HCT116 (cell line): ENCODE results near the gene MAGEB2. TPM values are rescaled to one million over a fixed set of nuclear protein-coding genes. Genes with fewer than 3 reads are reported as not detected.
A peak's percentile ranks its signal among the peaks of the same experiment; 100 is the strongest.

ENCODE experiments used
- ATAC-seq: fragments of 200-7000 bp; cut with Tn5 transposase; 2 replicates; pipeline ENCODE4 v1.9.1; 2020; ENCODE audit warnings: mild to moderate bottlenecking, moderate library complexity
- BruUV-seq: library from RNA; stranded (reverse); fragments of 400-500 nt; replicated peaks from 2 replicates; lab custom pipeline; 2021; lab: Mats Ljungman, UMichigan
- CTCF ChIA-PET: fragments of 300-600 bp; sonication (Branson Sonifier 250); formaldehyde crosslinking; loops from one replicate; lab custom pipeline; 2021; ENCODE audit warnings: antibody characterized with exemption; lab: Charles Lee
- POLR2A ChIA-PET: fragments of 300-600, 350-600 bp; sonication (Branson Sonifier 250); formaldehyde crosslinking; loops from one replicate; lab custom pipeline; 2021; ENCODE audit warnings: antibody characterized with exemption; lab: Charles Lee
- RAD21 ChIA-PET, 2 experiments: fragments of 300-600 bp; sonication (Branson Sonifier 250); formaldehyde crosslinking; loops; one replicate each; lab custom pipeline; 2023; ENCODE audit warnings: low total read pairs in 2 of 2; ENCODE audit not compliant: uncharacterized antibody in 2 of 2, unreplicated experiment in 2 of 2, low non-redundant PET in 1 of 2; lab: Charles Lee
- DNase-seq: peaks from one replicate; pipeline ENCODE4 v3.0.0-alpha.2; 2010; ENCODE audit warnings: low read depth, low spot score
- H2AFZ ChIP-seq: fragments of 200-600 bp; shearing (Covaris generic), sonication (generic); 2 replicates; pipeline ENCODE4 v1.6.1; 2017; ENCODE audit warnings: low read depth, mixed run types, mixed read lengths, antibody characterized with exemption, low read length; ENCODE audit not compliant: poor library complexity, severe bottlenecking
- H3K27ac ChIP-seq: 2 replicates; pipeline ENCODE4 v1.5.1; 2012; ENCODE audit warnings: low read depth, low read length
- H3K27me3 ChIP-seq: fragments of 200-600 bp; sonication (generic); 2 replicates; pipeline ENCODE4 v1.6.1; 2016; ENCODE audit warnings: mixed run types, low read length, mixed read lengths; ENCODE audit not compliant: insufficient read depth
- H3K36me3 ChIP-seq, 2 experiments: fragments of 200-500 bp in 1 of 2; fragments of 200-600 bp in 1 of 2; sonication (Bioruptor generic) in 1 of 2; sonication (generic) in 1 of 2; 2 replicates each; pipeline versions ENCODE4 v1.5.1 to v1.6.1; 2014 to 2016; ENCODE audit warnings: low read length in 2 of 2, inconsistent platforms in 1 of 2, mixed read lengths in 1 of 2, mixed run types in 1 of 2; ENCODE audit not compliant: insufficient read depth in 2 of 2, control insufficient read depth in 1 of 2
- H3K4me1 ChIP-seq, 2 experiments: fragments of 200-600 bp in 1 of 2; sonication (generic) in 1 of 2; 2 replicates each; pipeline versions ENCODE4 v1.5.1 to v1.6.1; 2012 to 2017; ENCODE audit warnings: low read length in 2 of 2, inconsistent platforms in 1 of 2, mild to moderate bottlenecking in 1 of 2, mixed read lengths in 1 of 2, mixed run types in 1 of 2, moderate library complexity in 1 of 2; ENCODE audit not compliant: insufficient read depth in 2 of 2, control insufficient read depth in 1 of 2
- H3K4me2 ChIP-seq: fragments of 200-600 bp; sonication (generic); 2 replicates; pipeline ENCODE4 v1.6.1; 2017; ENCODE audit warnings: mixed run types, low read length, mixed read lengths
- H3K4me3 ChIP-seq, 2 experiments: fragments of 200-600 bp in 1 of 2; sonication (generic) in 1 of 2; replicated peaks in 1 of 2; 2 replicates each; pipeline ENCODE4 v1.5.1; 2011 to 2016; ENCODE audit warnings: low read length in 2 of 2, control low read depth in 1 of 2, low read depth in 1 of 2, mild to moderate bottlenecking in 1 of 2, mixed read lengths in 1 of 2, mixed run types in 1 of 2
- H3K79me2 ChIP-seq: fragments of 200-600 bp; sonication (generic); 2 replicates; pipeline ENCODE4 v1.6.1; 2017; ENCODE audit warnings: mild to moderate bottlenecking, mixed run types, low read length, moderate library complexity, mixed read lengths; ENCODE audit not compliant: insufficient read depth
- H3K9ac ChIP-seq: fragments of 200-600 bp; sonication (generic); 2 replicates; pipeline ENCODE4 v1.6.1; 2016; ENCODE audit warnings: low read length, mixed read lengths
- H3K9me2 ChIP-seq: fragments of 200-600 bp; sonication (generic), shearing (Covaris generic); 2 replicates; pipeline ENCODE4 v1.6.1; 2017; ENCODE audit warnings: mixed run types, mild to moderate bottlenecking, moderate library complexity; ENCODE audit not compliant: insufficient read depth
- H3K9me3 ChIP-seq, 2 experiments: fragments of 200-500 bp in 1 of 2; fragments of 200-600 bp in 1 of 2; sonication (Bioruptor generic) in 1 of 2; sonication (generic) in 1 of 2; 2 replicates each; pipeline ENCODE4 v1.6.1; 2014 to 2017; ENCODE audit warnings: low read length in 2 of 2, mixed read lengths in 2 of 2, inconsistent platforms in 1 of 2, low read depth in 1 of 2, mild to moderate bottlenecking in 1 of 2, mixed run types in 1 of 2, moderate library complexity in 1 of 2; ENCODE audit not compliant: control insufficient read depth in 1 of 2, insufficient read depth in 1 of 2
- H4K20me1 ChIP-seq: fragments of 200-600 bp; sonication (generic), shearing (Covaris generic); 2 replicates; pipeline ENCODE4 v1.6.1; 2017; ENCODE audit warnings: mixed run types, mild to moderate bottlenecking, moderate library complexity; ENCODE audit not compliant: insufficient read depth
- ATF3 ChIP-seq: IDR thresholded peaks from 2 replicates; pipeline ENCODE4 v1.6.1; 2012
- CBX3 ChIP-seq: IDR thresholded peaks from 2 replicates; pipeline ENCODE4 v1.6.1; 2012; ENCODE audit warnings: low read depth
- CTCF ChIP-seq, 3 experiments: fragments of 200-600 bp in 1 of 3; sonication (generic) in 1 of 3; IDR thresholded peaks in 2 of 3; conservative IDR thresholded peaks in 1 of 3; 2 replicates each; pipeline ENCODE4 v1.5.1; 2012 to 2017; ENCODE audit warnings: low read depth in 2 of 3, low read length in 2 of 3, antibody characterized with exemption in 1 of 3, borderline replicate concordance in 1 of 3, control low read depth in 1 of 3, mild to moderate bottlenecking in 1 of 3, mixed read lengths in 1 of 3, mixed run types in 1 of 3, moderate library complexity in 1 of 3; ENCODE audit not compliant: insufficient read depth in 1 of 3
- EGR1 ChIP-seq: IDR thresholded peaks from 2 replicates; pipeline ENCODE4 v1.6.1; 2012; ENCODE audit warnings: low read depth
- ELF1 ChIP-seq: IDR thresholded peaks from 2 replicates; pipeline ENCODE4 v1.6.1; 2012; ENCODE audit warnings: low read depth, borderline replicate concordance
- EZH2 ChIP-seq: fragments of 200-600 bp; sonication (generic); IDR thresholded peaks from 2 replicates; pipeline ENCODE4 v1.6.1; 2017; ENCODE audit warnings: antibody characterized with exemption, mixed run types
- EZH2phosphoT487 ChIP-seq: fragments of 200-600 bp; IDR thresholded peaks from 2 replicates; pipeline ENCODE4 v1.6.1; 2018; ENCODE audit warnings: antibody characterized with exemption, borderline replicate concordance
- FOSL1 ChIP-seq: IDR thresholded peaks from 2 replicates; pipeline ENCODE4 v1.6.1; 2012; ENCODE audit warnings: low read depth
- MAX ChIP-seq: IDR thresholded peaks from 2 replicates; pipeline ENCODE4 v1.6.1; 2012
- POLR2AphosphoS5 ChIP-seq: IDR thresholded peaks from 2 replicates; pipeline ENCODE4 v1.6.1; 2011; ENCODE audit warnings: mild to moderate bottlenecking, low read depth, low read length, moderate library complexity
- RAD21 ChIP-seq: IDR thresholded peaks from 2 replicates; pipeline ENCODE4 v1.6.1; 2012; ENCODE audit warnings: low read depth, mild to moderate bottlenecking
- REST ChIP-seq: IDR thresholded peaks from 2 replicates; pipeline ENCODE4 v1.6.1; 2012; ENCODE audit warnings: low read depth
- SIN3A ChIP-seq: IDR thresholded peaks from 2 replicates; pipeline ENCODE4 v1.6.1; 2012; ENCODE audit warnings: low read depth
- YY1 ChIP-seq: IDR thresholded peaks from 2 replicates; pipeline ENCODE4 v1.6.1; 2011; ENCODE audit warnings: low read length, low read depth, moderate library complexity, mild to moderate bottlenecking; ENCODE audit not compliant: insufficient replicate concordance; ENCODE audit errors: extremely low read depth
- ZNF274 ChIP-seq: fragments of 200-500 bp; sonication (Bioruptor generic); IDR thresholded peaks from 2 replicates; pipeline ENCODE4 v1.6.1; 2014; ENCODE audit warnings: mild to moderate bottlenecking, low read depth, low read length, inconsistent platforms
- intact Hi-C: fragments of 100-400 bp; cut with micrococcal nuclease; formaldehyde crosslinking; loops from 2 replicates; pipeline ENCODE4 v1.10.0; 2022
- total RNA-seq: library from RNA; stranded (reverse); gene quantifications from one replicate; pipeline ENCODE4 v1.2.1, GENCODE V29; 2021; ENCODE audit not compliant: unreplicated experiment

MAGEB2 gene
- total RNA-seq, 1 experiment from 2014 or later = 138 TPM

GRCh38 chrX:30219372-30219771, 4.0 kb downstream of the MAGEB2 start:
- TSS peak; percentile 14 for BruUV-seq
- peaks cover 0 to 3% of the 10 kb centered on the region in 2 experiments; a peak in 2 of 4 replicates for H3K36me3 ChIP-seq
- RAD21 ChIA-PET = no interaction called here
- intact Hi-C loops = no loop called here
- H3K79me2 ChIP-seq = peaks cover 44% of the 10 kb centered on the region
- no peak for ATAC-seq
- no peaks in the 10 kb centered on the region for H4K20me1 ChIP-seq
- H3K9ac ChIP-seq = no peak overlapping the region
- no peaks in the 10 kb centered on the region for H3K27me3 ChIP-seq
- no peak for DNase-seq
- H3K27ac ChIP-seq = no peak overlapping the region
- peaks cover 0 to 8% of the 10 kb centered on the region in 2 experiments; a peak in 2 of 4 replicates for H3K4me1 ChIP-seq
- TF ChIP-seq EZH2phosphoT487 (no peak), EGR1 (no peak), YY1 (no peak), ATF3 (no peak), POLR2AphosphoS5 (no peak), CTCF (IDR thresholded peaks at IDR 0.05 in 2 of 3, conservative IDR thresholded peaks at IDR 0.05 in 1 of 3; ENCODE audit: borderline replicate concordance in 1 of 3, insufficient read depth in 1 of 3, low read depth in 2 of 3, low read length in 2 of 3) (no peak), MAX (no peak), SIN3A (no peak), EZH2 (no peak), CBX3 (no peak), RAD21 (no peak), REST (no peak), FOSL1 (no peak), ZNF274 (no peak), ELF1 (no peak)
- no peak overlapping the region for H3K4me3 ChIP-seq
- no peak overlapping the region for H3K4me2 ChIP-seq
- H2AFZ ChIP-seq = no peak overlapping the region
- no peaks in the 10 kb centered on the region for H3K9me3 ChIP-seq
- CTCF ChIA-PET = no interaction called here
- POLR2A ChIA-PET = no interaction called here
- H3K9me2 ChIP-seq = no peaks in the 10 kb centered on the region
